Neural crest cell (in vitro differentiated cells): ENCODE measurements around the gene CHKA. TPM values are rescaled to one million over a fixed set of nuclear protein-coding genes. Genes with fewer than 3 reads are reported as not detected.

Experiments used
- DNase-seq: peaks from one replicate; pipeline ENCODE4 v3.0.0; 2021; ENCODE audit warnings: low read depth, mixed read lengths, low spot score
- H3K27ac Mint-ChIP-seq: one replicate; pipeline ENCODE4 v1.8.0; 2021; ENCODE audit warnings: mild to moderate bottlenecking, mixed read lengths; ENCODE audit not compliant: unreplicated experiment
- H3K27me3 Mint-ChIP-seq: 2 replicates; pipeline ENCODE4 v1.8.0; 2021; ENCODE audit warnings: low read depth, mild to moderate bottlenecking, mixed read lengths
- H3K36me3 Mint-ChIP-seq: 2 replicates; pipeline ENCODE4 v1.8.0; 2021; ENCODE audit warnings: low read depth, mild to moderate bottlenecking, mixed read lengths
- H3K4me1 Mint-ChIP-seq: 2 replicates; pipeline ENCODE4 v1.8.0; 2021; ENCODE audit warnings: mixed read lengths
- H3K4me3 Mint-ChIP-seq: one replicate; pipeline ENCODE4 v1.8.0; 2021; ENCODE audit warnings: mild to moderate bottlenecking, mixed read lengths
- H3K9me3 Mint-ChIP-seq: 2 replicates; pipeline ENCODE4 v1.8.0; 2021; ENCODE audit warnings: mixed read lengths
- total RNA-seq: library from RNA; stranded (reverse); gene quantifications from 2 replicates; pipeline ENCODE4 v1.2.1, GENCODE V29; 2021
- TF ChIP-seq, protein P1 (sequence below): fragments of 200-600 bp; sonication (generic); conservative IDR thresholded peaks from 2 replicates; pipeline ENCODE4 v1.5.0; 2021; ENCODE audit warnings: antibody characterized with exemption, mild to moderate bottlenecking

The CHKA gene
- total RNA-seq, 1 donor from 2014 or later = 44.2 TPM

GRCh38 chr11:68014947-68015447 is 106.2 kb downstream of the CHKA start:
- Mint-ChIP-seq H3K4me1 (peaks cover 51% of the 10 kb centered on the region), H3K27me3 (no peaks in the 10 kb centered on the region), H3K4me3 (no peak overlapping the region), H3K9me3 (no peaks in the 10 kb centered on the region), H3K36me3 (no peaks in the 10 kb centered on the region), H3K27ac (no peak overlapping the region)
- TF ChIP-seq, protein P1, sequence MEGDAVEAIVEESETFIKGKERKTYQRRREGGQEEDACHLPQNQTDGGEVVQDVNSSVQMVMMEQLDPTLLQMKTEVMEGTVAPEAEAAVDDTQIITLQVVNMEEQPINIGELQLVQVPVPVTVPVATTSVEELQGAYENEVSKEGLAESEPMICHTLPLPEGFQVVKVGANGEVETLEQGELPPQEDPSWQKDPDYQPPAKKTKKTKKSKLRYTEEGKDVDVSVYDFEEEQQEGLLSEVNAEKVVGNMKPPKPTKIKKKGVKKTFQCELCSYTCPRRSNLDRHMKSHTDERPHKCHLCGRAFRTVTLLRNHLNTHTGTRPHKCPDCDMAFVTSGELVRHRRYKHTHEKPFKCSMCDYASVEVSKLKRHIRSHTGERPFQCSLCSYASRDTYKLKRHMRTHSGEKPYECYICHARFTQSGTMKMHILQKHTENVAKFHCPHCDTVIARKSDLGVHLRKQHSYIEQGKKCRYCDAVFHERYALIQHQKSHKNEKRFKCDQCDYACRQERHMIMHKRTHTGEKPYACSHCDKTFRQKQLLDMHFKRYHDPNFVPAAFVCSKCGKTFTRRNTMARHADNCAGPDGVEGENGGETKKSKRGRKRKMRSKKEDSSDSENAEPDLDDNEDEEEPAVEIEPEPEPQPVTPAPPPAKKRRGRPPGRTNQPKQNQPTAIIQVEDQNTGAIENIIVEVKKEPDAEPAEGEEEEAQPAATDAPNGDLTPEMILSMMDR = no peak
- no peak for DNase-seq

DNA sequence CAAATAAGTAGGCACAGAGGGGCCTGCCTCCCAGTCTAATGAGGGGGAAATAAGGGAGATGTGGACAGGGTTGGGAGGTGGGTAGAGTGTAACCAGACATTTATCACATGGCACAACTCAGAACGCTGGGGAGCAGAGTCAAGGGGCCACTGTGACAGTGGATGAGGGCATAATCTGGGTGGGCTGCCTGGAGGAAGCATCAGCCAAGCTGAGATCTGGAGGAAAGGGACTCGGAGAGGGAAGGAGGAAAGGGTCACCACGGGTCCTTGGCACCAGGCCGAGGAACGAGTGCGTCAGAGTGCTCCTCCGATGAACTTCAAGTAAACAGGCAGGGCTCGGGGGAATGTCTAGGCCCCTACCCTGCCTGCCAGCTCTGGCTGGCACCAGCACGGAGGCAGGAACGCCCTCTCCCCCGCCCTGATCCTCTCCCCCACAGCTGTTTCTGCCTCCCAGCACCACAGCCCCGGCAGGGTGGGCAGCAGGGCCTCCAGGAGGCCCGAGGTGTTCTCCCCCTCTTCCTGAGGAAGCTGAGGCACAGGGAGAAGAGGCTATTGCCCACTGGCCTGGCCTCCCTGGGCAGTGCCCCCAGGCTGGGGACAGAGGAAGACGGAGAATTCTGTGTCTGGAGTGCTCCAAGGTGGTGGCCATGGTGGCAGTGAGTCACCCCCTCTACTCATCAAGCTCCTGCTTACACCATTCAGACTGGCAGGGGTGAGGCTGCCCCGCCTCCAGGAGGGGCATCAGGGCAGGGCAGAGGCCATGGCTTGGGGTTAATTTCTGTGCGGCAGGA is 106.8 kb downstream of the CHKA start:
- no peaks in the 10 kb centered on the region for H3K9me3 Mint-ChIP-seq
- TF ChIP-seq, protein P1 = no peak
- H3K27ac Mint-ChIP-seq = no peak overlapping the region
- peaks cover 58% of the 10 kb centered on the region for H3K4me1 Mint-ChIP-seq
- no peak for DNase-seq
- no peak overlapping the region for H3K4me3 Mint-ChIP-seq
- H3K27me3 Mint-ChIP-seq = no peaks in the 10 kb centered on the region
- no peaks in the 10 kb centered on the region for H3K36me3 Mint-ChIP-seq

DNA sequence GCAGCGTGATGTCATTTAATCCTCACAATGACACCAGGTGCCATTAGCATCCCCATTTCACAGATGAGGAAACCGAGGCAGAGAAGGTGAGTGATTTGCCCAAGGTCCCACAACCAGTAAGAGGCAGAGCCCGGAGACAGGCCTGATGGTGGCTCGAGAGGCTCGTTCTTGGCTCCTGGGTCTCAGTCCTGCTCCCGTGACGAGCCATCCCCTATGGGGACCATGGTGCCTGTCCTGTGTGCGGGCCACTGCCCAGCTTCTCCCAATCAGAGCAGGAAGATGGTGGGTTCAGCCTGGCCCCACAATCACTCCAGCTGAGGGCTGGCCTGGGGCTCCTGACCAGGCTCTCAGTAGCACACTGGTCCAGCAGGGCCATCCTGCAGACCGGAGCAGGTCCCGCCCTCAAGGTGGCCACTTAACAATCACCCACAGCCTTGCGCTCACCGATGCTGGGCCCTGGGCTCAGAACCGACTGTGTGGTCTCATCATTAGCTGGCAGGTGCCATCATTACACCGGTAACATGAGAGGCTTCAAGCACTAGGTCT is 107.5 kb downstream of the CHKA start:
- no peaks in the 10 kb centered on the region for H3K36me3 Mint-ChIP-seq
- DNase-seq = no peak
- peaks cover 62% of the 10 kb centered on the region for H3K4me1 Mint-ChIP-seq
- no peak overlapping the region for H3K4me3 Mint-ChIP-seq
- H3K27ac Mint-ChIP-seq = no peak overlapping the region
- no peaks in the 10 kb centered on the region for H3K9me3 Mint-ChIP-seq
- TF ChIP-seq, protein P1 = no peak
- H3K27me3 Mint-ChIP-seq = no peaks in the 10 kb centered on the region

DNA sequence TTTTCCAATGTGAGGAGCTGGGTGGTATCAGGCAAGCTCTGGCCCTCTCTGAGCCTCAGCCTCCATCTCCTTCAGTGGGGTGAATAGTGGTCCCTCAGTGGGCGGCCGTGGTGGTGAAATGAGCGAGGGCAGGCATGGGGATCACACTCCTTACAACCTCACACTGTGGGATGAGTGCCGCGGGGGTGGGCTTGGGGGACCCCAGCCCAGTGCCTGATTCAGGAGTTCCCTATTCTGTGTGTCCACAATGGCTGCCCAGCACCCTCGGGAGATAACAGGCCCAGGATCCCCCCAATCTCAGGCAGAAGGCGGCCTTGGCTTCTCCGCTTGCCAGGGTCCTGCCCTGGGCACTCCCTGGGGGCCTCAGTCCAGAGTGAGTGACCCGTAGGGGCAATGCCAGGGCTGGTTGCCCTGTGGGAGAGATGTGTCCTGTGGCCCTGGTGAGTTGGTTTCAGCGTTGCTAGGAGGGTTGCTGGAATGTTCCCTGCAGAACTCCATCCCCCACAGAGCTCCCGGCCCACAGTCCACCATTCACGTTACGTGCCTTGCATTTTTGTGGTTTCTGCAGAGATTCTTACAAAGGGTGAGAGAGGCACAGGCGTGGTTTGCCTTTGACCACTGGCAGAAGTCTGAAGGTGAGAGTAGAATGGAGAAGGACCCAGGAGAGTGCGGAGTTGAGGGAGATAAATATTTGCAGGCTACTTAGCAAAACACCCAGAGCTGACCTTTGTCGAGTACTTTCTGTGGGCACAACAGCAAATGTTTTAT is 108.2 kb downstream of the CHKA start:
- peaks cover 59% of the 10 kb centered on the region for H3K4me1 Mint-ChIP-seq
- H3K27ac Mint-ChIP-seq = no peak overlapping the region
- no peaks in the 10 kb centered on the region for H3K27me3 Mint-ChIP-seq
- TF ChIP-seq, protein P1 = no peak
- no peak for DNase-seq
- H3K9me3 Mint-ChIP-seq = no peaks in the 10 kb centered on the region
- no peak overlapping the region for H3K4me3 Mint-ChIP-seq
- H3K36me3 Mint-ChIP-seq = no peaks in the 10 kb centered on the region

DNA sequence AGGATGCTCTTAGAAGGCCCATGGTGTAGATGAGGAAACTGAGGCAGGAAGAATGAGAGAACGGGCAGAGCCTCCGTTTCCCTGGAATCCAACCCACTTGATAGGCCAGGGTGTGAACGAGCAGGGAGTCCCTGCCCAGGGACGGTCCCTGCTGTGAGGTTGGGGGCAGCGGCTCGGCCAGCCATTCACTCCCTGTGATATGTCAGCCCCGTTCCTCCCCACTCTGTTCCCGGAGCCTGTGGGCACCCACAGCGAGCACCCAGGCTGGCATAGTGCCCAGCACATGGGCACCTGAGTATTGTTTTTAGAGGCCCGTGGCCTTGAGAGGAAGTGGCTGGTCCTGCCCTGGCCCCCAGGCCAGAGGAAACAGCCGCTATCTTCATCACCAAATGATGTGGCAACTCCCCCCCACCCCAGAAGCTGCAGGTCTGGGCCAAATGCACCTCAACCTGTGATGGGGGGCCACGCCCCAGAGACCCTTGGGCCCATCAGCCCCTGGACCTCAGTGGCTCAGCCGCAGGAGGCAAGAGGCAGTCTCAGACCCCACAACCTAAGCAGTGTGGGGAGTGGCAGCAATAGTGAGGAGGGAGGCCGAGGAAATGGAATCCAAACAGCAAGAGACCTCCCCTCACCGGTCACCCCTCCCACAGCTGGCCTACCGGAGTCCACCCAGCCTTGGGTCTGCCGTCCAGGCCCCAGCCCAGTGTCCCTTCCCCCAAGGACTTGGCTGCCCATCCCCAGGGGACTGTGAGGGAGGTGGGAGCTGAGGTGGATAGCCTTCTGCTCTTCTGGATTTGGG is 108.9 kb downstream of the CHKA start:
- H3K4me3 Mint-ChIP-seq = no peak overlapping the region
- H3K27me3 Mint-ChIP-seq = no peaks in the 10 kb centered on the region
- H3K36me3 Mint-ChIP-seq = no peaks in the 10 kb centered on the region
- TF ChIP-seq, protein P1 = no peak
- H3K27ac Mint-ChIP-seq = no peak overlapping the region
- no peak for DNase-seq
- peaks cover 51% of the 10 kb centered on the region for H3K4me1 Mint-ChIP-seq
- H3K9me3 Mint-ChIP-seq = no peaks in the 10 kb centered on the region
